Measurements from ENCODE around the gene TGFA. TPM values are rescaled to one million over a fixed set of nuclear protein-coding genes. Genes with fewer than 3 reads are reported as not detected.

TGFA gene
- total and polyA plus RNA-seq, 8 donors, result 0.89 to 16.0 (median 3.7) TPM; not detected in 1

DNA sequence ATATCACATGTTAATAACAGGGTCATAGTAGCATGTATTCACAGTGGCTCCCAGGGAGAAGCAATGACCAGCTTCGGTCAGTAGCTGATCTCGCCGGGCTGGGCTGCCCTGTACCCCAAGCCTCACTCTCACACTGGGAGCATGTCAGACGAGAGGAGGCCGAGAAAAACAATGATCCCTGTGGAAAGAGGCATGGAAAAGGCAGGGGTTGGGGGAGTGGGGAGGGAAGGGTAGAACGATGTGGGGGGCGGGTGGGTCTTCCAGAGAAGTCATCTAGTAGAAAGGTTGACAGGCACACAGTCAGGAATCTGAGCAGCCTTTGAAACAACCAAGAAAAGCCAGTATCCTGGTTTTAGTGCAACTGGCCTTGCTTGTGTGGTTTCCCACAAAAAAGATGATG lies 25.4 kb downstream of the TGFA start:
- no peak overlapping the region for H3K4me3 ChIP-seq
- peaks cover 11 to 58% (median 19%) of the 10 kb centered on the region in 4 donors for H3K4me1 ChIP-seq
- no peak overlapping the region for H3K27ac ChIP-seq
- H3K9me3 ChIP-seq, result no peaks in the 10 kb centered on the region
- no peaks in the 10 kb centered on the region for H3K27me3 ChIP-seq
- TF ChIP-seq POLR2A (IDR thresholded peaks at IDR 0.05), result no peak
- TF ChIP-seq POLR2AphosphoS5 (IDR thresholded peaks at IDR 0.05), result no peak
- no peak for TF ChIP-seq EP300 (IDR thresholded peaks at IDR 0.05)
- TF ChIP-seq, protein P1, sequence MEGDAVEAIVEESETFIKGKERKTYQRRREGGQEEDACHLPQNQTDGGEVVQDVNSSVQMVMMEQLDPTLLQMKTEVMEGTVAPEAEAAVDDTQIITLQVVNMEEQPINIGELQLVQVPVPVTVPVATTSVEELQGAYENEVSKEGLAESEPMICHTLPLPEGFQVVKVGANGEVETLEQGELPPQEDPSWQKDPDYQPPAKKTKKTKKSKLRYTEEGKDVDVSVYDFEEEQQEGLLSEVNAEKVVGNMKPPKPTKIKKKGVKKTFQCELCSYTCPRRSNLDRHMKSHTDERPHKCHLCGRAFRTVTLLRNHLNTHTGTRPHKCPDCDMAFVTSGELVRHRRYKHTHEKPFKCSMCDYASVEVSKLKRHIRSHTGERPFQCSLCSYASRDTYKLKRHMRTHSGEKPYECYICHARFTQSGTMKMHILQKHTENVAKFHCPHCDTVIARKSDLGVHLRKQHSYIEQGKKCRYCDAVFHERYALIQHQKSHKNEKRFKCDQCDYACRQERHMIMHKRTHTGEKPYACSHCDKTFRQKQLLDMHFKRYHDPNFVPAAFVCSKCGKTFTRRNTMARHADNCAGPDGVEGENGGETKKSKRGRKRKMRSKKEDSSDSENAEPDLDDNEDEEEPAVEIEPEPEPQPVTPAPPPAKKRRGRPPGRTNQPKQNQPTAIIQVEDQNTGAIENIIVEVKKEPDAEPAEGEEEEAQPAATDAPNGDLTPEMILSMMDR (IDR thresholded peaks at IDR 0.05), result no peak
- intact Hi-C loops (cut with DNase I; ENCODE audit: low total_unique reads), result no loop called here
- no peaks in the 10 kb centered on the region for H3K36me3 ChIP-seq
- WGBS, 5 donors, result 84 to 92% (median 88%) methylated on average over 7 of the region's 7 CpGs
- no peak for DNase-seq

DNA sequence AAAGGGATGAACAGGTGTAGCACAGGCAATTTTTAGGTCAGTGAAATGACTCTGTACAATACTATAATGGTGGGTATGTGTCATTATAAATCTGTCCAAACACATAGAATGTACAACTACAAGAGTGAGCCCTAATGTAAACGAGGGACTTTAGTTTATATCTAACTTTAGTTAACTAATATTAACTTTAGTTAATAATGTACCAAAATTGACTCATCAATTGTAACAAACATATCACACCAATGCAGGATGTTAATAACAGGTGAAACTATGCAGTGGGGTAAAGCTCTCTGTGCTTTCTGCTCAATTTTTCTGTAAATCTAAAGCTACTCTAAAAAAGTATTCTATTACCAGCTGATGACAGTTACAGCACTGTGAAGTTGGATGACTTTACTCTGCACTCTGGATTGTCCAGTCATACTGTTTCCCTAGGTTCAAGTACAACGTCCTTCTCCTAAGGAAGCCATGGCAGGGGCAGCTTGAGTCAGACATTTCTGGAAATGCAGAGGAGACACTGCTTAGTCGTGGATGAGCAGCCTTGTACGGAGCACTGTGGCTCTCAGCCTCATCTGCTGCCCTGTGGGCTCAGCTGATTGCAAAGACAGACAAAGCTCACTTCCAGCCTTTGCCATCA lies 26.1 kb downstream of the TGFA start:
- DNase-seq, result no peak
- Histone ChIP-seq H3K36me3 (no peaks in the 10 kb centered on the region), H3K9me3 (no peaks in the 10 kb centered on the region), H3K4me1 (peaks cover 11 to 57% (median 19%) of the 10 kb centered on the region in 4 donors), H3K27me3 (no peaks in the 10 kb centered on the region), H3K4me3 (no peak overlapping the region), H3K27ac (no peak overlapping the region)
- intact Hi-C loops (cut with DNase I; ENCODE audit: low total_unique reads), result no loop called here
- TF ChIP-seq POLR2AphosphoS5 (IDR thresholded peaks at IDR 0.05), result no peak
- no peak for TF ChIP-seq EP300 (IDR thresholded peaks at IDR 0.05)
- TF ChIP-seq POLR2A (IDR thresholded peaks at IDR 0.05), result no peak
- TF ChIP-seq, protein P1 (IDR thresholded peaks at IDR 0.05), result no peak
- 55 to 66% (median 60%) methylated on average over 4 of the region's 4 CpGs for WGBS, 5 donors

DNA sequence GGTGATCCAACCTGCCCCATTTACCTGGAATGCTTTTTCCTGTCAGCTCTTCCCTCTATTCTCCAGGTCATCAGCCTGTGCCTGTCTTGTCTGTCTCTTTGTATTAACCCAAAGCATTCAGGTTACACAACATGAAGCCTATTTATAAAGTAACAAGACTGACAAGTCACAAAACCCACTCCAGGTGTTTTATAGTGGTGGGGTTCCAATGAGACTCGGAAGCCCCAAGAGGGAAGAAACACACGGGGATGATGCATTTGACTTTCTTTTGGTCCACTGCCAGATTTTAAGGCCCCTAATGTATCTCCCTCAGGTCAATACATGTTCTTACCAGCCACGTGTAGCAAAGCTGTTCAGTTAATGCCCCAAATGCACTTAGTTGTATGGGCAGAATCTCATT lies 27.5 kb downstream of the TGFA start:
- H3K27me3 ChIP-seq, result no peaks in the 10 kb centered on the region
- intact Hi-C loops (cut with DNase I; ENCODE audit: low total_unique reads), result no loop called here
- no peak for DNase-seq
- TF ChIP-seq EP300 (IDR thresholded peaks at IDR 0.05) (no peak), POLR2A (IDR thresholded peaks at IDR 0.05) (no peak), POLR2AphosphoS5 (IDR thresholded peaks at IDR 0.05) (no peak)
- TF ChIP-seq, protein P1 (IDR thresholded peaks at IDR 0.05), result no peak
- H3K27ac ChIP-seq, result peak overlapping the region in 1 of 5 donors; percentile 84
- H3K4me1 ChIP-seq, result peaks cover 11 to 49% (median 20%) of the 10 kb centered on the region in 4 donors
- H3K4me3 ChIP-seq, result no peak overlapping the region
- no peaks in the 10 kb centered on the region for H3K36me3 ChIP-seq
- no peaks in the 10 kb centered on the region for H3K9me3 ChIP-seq
- 54 to 79% (median 71%) methylated on average over 3 of the region's 3 CpGs for WGBS, 5 donors

DNA sequence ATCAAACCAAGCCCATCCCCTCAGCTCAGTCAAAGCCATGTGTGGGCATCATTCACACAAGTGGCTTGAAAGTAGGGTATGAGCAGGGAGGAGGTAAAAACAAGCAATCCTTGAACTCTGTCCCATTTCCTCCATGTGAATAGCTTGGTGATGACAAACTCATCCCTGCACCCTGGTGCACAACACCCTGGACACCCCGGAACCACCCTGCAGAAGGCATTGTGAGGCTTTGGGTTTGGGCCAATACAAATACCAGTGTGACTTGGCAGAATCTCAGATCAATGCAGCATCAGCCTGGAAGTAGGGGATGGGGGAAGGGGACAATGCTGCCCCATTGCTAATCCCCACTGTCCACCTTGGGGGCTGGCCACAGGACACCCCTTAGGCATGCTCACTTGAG lies 28.6 kb downstream of the TGFA start:
- DNase-seq, result peak in 1 of 2 donors; percentile 53
- intact Hi-C loops (cut with DNase I; ENCODE audit: low total_unique reads), result no loop called here
- Histone ChIP-seq H3K9me3 (no peaks in the 10 kb centered on the region), H3K27me3 (no peaks in the 10 kb centered on the region), H3K36me3 (no peaks in the 10 kb centered on the region), H3K4me3 (no peak overlapping the region), H3K27ac (peak overlapping the region; percentile 40 to 84 (median 62)), H3K4me1 (peaks cover 11 to 54% (median 23%) of the 10 kb centered on the region in 4 donors)
- 11 to 56% (median 32%) methylated on average over 1 of the region's 1 CpG for WGBS, 5 donors
- TF ChIP-seq EP300 (IDR thresholded peaks at IDR 0.05) (no peak), POLR2AphosphoS5 (IDR thresholded peaks at IDR 0.05) (peak in 2 of 3 donors; percentile 40 to 61)
